HCT116 (cell line): Measurements from ENCODE around the gene TRPM5.

Experiments used
- CEBPB ChIP-seq: IDR thresholded peaks from 2 replicates; pipeline ENCODE4 v1.6.1; 2012; ENCODE audit warnings: low read depth
- EZH2 ChIP-seq: fragments of 200-600 bp; sonication (generic); IDR thresholded peaks from 2 replicates; pipeline ENCODE4 v1.6.1; 2017; ENCODE audit warnings: antibody characterized with exemption, mixed run types
- EZH2phosphoT487 ChIP-seq: fragments of 200-600 bp; IDR thresholded peaks from 2 replicates; pipeline ENCODE4 v1.6.1; 2018; ENCODE audit warnings: antibody characterized with exemption, borderline replicate concordance
- MAX ChIP-seq: IDR thresholded peaks from 2 replicates; pipeline ENCODE4 v1.6.1; 2012
- YY1 ChIP-seq: IDR thresholded peaks from 2 replicates; pipeline ENCODE4 v1.6.1; 2011; ENCODE audit warnings: low read length, low read depth, moderate library complexity, mild to moderate bottlenecking; ENCODE audit not compliant: insufficient replicate concordance; ENCODE audit errors: extremely low read depth

DNA sequence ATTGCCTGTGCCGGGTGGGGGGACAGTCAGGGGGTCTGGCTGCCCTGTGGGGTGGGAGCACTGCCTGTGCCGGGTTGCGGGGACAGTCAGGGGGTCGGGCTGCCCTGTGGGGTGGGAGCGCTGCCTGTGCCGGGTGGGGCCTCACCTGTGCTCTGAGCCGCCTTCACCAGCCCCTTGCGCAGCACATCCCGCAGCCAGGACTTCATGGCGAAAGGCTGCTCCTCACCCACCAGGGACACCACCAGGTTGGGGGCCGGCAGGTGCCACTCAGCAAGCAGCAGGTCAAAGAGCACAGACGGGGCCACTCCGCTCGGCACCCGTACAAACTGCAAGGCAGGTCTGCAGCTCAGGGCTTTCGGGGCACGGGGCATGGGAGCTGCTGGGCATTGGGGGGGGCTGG is 22.3 kb downstream of the TRPM5 start:
- TF ChIP-seq CEBPB (no peak), EZH2 (no peak), EZH2phosphoT487 (no peak), YY1 (no peak), MAX (no peak)
